A549 (cell line): ENCODE results near the gene ARRDC3. TPM values are rescaled to one million over a fixed set of nuclear protein-coding genes. Genes with fewer than 3 reads are reported as not detected.

Experiments
- ATAC-seq, 2 experiments: fragments of 200-7000 bp in 1 of 2; fragments of >200 bp in 1 of 2; cut with Nextera tagmentation in 1 of 2; cut with Tn5 transposase in 1 of 2; 3 replicates each; pipeline versions ENCODE4 v1.8.0 to v1.9.1; 2018 to 2020; ENCODE audit warnings: mild to moderate bottlenecking in 1 of 2, moderate library complexity in 1 of 2
- CTCF ChIA-PET: fragments of 300-600 bp; sonication (Branson Sonifier 250); formaldehyde crosslinking; extraction: SDS; loops from one replicate; lab custom pipeline; 2021; ENCODE audit warnings: antibody characterized with exemption, inconsistent platforms; lab: Yijun Ruan, JAX
- POLR2A ChIA-PET: fragments of 350-600 bp; formaldehyde crosslinking; extraction: SDS; loops from one replicate; lab custom pipeline; 2021; ENCODE audit warnings: antibody characterized with exemption, inconsistent platforms; lab: Yijun Ruan, JAX
- DNase-seq, 2 experiments: peaks; one replicate each; pipeline versions ENCODE4 v3.0.0 to v3.0.0-alpha.2; 2011 to 2016; ENCODE audit warnings: low read depth in 1 of 2, low spot score in 1 of 2
- FAIRE-seq: peaks from 2 replicates; lab custom pipeline; 2011; peaks lifted over from hg19 to GRCh38; lab: Jason Lieb, UNC
- H3K27ac ChIP-seq, 2 experiments: fragments of >200 bp; sonication (Bioruptor Twin); formaldehyde crosslinking; 3 replicates each; pipeline ENCODE4 v1.5.1; 2016 to 2017
- H3K4me1 ChIP-seq: fragments of >200 bp; sonication (Bioruptor Twin); formaldehyde crosslinking; 3 replicates; pipeline ENCODE4 v1.6.1; 2016
- H3K4me2 ChIP-seq: fragments of >200 bp; sonication (Bioruptor Twin); formaldehyde crosslinking; 3 replicates; pipeline ENCODE4 v1.6.1; 2016
- H3K4me3 ChIP-seq: fragments of >200 bp; sonication (Bioruptor Twin); formaldehyde crosslinking; 3 replicates; pipeline ENCODE4 v1.5.1; 2016
- H3K9me3 ChIP-seq: fragments of >200 bp; sonication (Bioruptor Twin); formaldehyde crosslinking; 3 replicates; pipeline ENCODE4 v1.6.1; 2016
- BCL3 ChIP-seq: fragments of >200 bp; sonication (Bioruptor Twin); formaldehyde crosslinking; IDR thresholded peaks from 3 replicates; pipeline ENCODE4 v1.6.1; 2016
- CBX2 ChIP-seq: fragments of 200-600 bp; sonication (generic); IDR thresholded peaks from 2 replicates; pipeline ENCODE4 v1.6.1; 2016; ENCODE audit warnings: low read depth, mild to moderate bottlenecking, borderline replicate concordance
- EHMT2 ChIP-seq: fragments of 200-600 bp; sonication (generic); IDR thresholded peaks from 2 replicates; pipeline ENCODE4 v1.6.1; 2016; ENCODE audit warnings: antibody characterized with exemption, low read depth, mild to moderate bottlenecking, moderate library complexity
- EP300 ChIP-seq, 2 experiments: fragments of >200 bp; sonication (Bioruptor Twin); formaldehyde crosslinking; IDR thresholded peaks; 2 replicates in 1 of 2; 3 replicates in 1 of 2; pipeline ENCODE4 v1.6.1; 2016 to 2017
- FOSL2 ChIP-seq, 2 experiments: fragments of 450-650 bp in 1 of 2; fragments of >200 bp in 1 of 2; sonication (Bioruptor Twin) in 1 of 2; formaldehyde crosslinking; IDR thresholded peaks; 2 replicates each; pipeline versions ENCODE4 v1.5.0 to v1.6.1; 2016 to 2020; ENCODE audit warnings: mild to moderate bottlenecking in 1 of 2, moderate library complexity in 1 of 2
- FOXS1 ChIP-seq: fragments of 250-450 bp; sonication (Bioruptor Pico); IDR thresholded peaks from 2 replicates; pipeline ENCODE4 v1.5.0; 2020; ENCODE audit warnings: mild to moderate bottlenecking, moderate library complexity
- GATA3 ChIP-seq: IDR thresholded peaks from 2 replicates; pipeline ENCODE4 v1.6.1; 2012; ENCODE audit warnings: borderline replicate concordance
- HMGXB4 ChIP-seq: fragments of 250-450 bp; sonication (Bioruptor Pico); IDR thresholded peaks from 2 replicates; pipeline ENCODE4 v1.5.0; 2021; ENCODE audit warnings: mild to moderate bottlenecking, moderate library complexity, borderline replicate concordance
- HOXA7 ChIP-seq: fragments of 250-450 bp; sonication (Bioruptor Pico); IDR thresholded peaks from 2 replicates; pipeline ENCODE4 v1.5.0; 2020; ENCODE audit warnings: mild to moderate bottlenecking, moderate library complexity
- HOXB5 ChIP-seq: fragments of 250-450 bp; sonication (Bioruptor Pico); IDR thresholded peaks from 2 replicates; pipeline ENCODE4 v1.5.0; 2020; ENCODE audit warnings: mild to moderate bottlenecking, moderate library complexity
- KDM5A ChIP-seq: fragments of 200-600 bp; sonication (generic); IDR thresholded peaks from 2 replicates; pipeline ENCODE4 v1.6.1; 2016; ENCODE audit warnings: antibody characterized with exemption, mild to moderate bottlenecking
- MAFK ChIP-seq: fragments of 450-650 bp; IDR thresholded peaks from 2 replicates; pipeline ENCODE4 v1.6.1; 2014; ENCODE audit not compliant: partially characterized antibody
- POLR2A ChIP-seq: IDR thresholded peaks from 2 replicates; pipeline ENCODE4 v1.6.1; 2012; ENCODE audit warnings: mild to moderate bottlenecking, low read length
- POLR2AphosphoS2 ChIP-seq: conservative IDR thresholded peaks from 2 replicates; pipeline ENCODE4 v1.6.1; 2012; ENCODE audit warnings: low read length, improper control_type of control experiment, inconsistent platforms
- RARB ChIP-seq: fragments of 250-450 bp; sonication (Bioruptor Pico); IDR thresholded peaks from 2 replicates; pipeline ENCODE4 v1.8.0; 2021; ENCODE audit warnings: mild to moderate bottlenecking, moderate library complexity
- RNF2 ChIP-seq: fragments of 200-600 bp; sonication (generic); IDR thresholded peaks from 2 replicates; pipeline ENCODE4 v1.6.1; 2016; ENCODE audit warnings: low read depth, mild to moderate bottlenecking, antibody characterized with exemption, moderate library complexity, borderline replicate concordance
- SMC3 ChIP-seq: fragments of >200 bp; sonication (Bioruptor Twin); formaldehyde crosslinking; IDR thresholded peaks from 3 replicates; pipeline ENCODE4 v1.6.1; 2018; ENCODE audit warnings: inconsistent platforms
- TFCP2L1 ChIP-seq: fragments of 250-450 bp; sonication (Bioruptor Pico); IDR thresholded peaks from 2 replicates; pipeline ENCODE4 v1.5.0; 2021; ENCODE audit warnings: mild to moderate bottlenecking
- TP53 ChIP-seq: fragments of 250-450 bp; sonication (Bioruptor Pico); IDR thresholded peaks from 2 replicates; pipeline ENCODE4 v1.5.0; 2021; ENCODE audit warnings: mild to moderate bottlenecking, moderate library complexity
- ZFP36 ChIP-seq: fragments of 450-650 bp; IDR thresholded peaks from 2 replicates; pipeline ENCODE4 v1.6.1; 2014; ENCODE audit warnings: borderline replicate concordance; ENCODE audit not compliant: partially characterized antibody
- ZSCAN20 ChIP-seq: fragments of 250-450 bp; sonication (Bioruptor Pico); IDR thresholded peaks from 2 replicates; pipeline ENCODE4 v1.8.0; 2022; ENCODE audit warnings: mild to moderate bottlenecking, moderate library complexity
- WGBS: methylation state at CpG from one replicate; pipeline ENCODE4 v1.1.6; 2017; ENCODE audit errors: missing lambda C conversion rate; 5-methylcytosine and 5-hydroxymethylcytosine counted together
- polyA plus RNA-seq, 4 experiments: library from polyadenylated mRNA; depleted of rRNA in 3 of 4; stranded (reverse); fragments of >200 nt; fragmentation: RNase III in 1 of 4; extraction: RNeasy Plus Mini Kit Qiagen cat#74134 plus additional on column Dnase treatment in 1 of 4; gene quantifications; 2 replicates in 3 of 4; 3 replicates in 1 of 4; pipeline ENCODE4 v1.2.3, GENCODE V29; 2011 to 2017

Gene ARRDC3
- polyA plus RNA-seq, 2 of the 4 experiments (the other 2 are of a cell fraction), result 9.9 to 36.3 TPM

- H3K4me1 ChIP-seq, result peaks cover 24% of the 10 kb centered on the region
- TF ChIP-seq HOXA7 (CRISPR knock-in tag) (no peak), TP53 (CRISPR knock-in tag) (no peak), TFCP2L1 (CRISPR knock-in tag) (no peak), MAFK (no peak), EHMT2 (no peak), GATA3 (no peak), HMGXB4 (CRISPR knock-in tag) (no peak), SMC3 (no peak), FOSL2 (IDR thresholded peaks at IDR 0.05) (no peak), FOSL2 (CRISPR knock-in tag; IDR thresholded peaks at IDR 0.05) (no peak), POLR2A (no peak), CBX2 (no peak), ZFP36 (no peak), KDM5A (no peak)
- CTCF ChIA-PET, result interaction anchor here (0.6 to 6.5 kb wide), 27 partner anchors 9 to 635 kb away, joined by 3 to 71 read pairs (median 7); no protein-coding TSS in a partner anchor
- no peaks in the 10 kb centered on the region for H3K9me3 ChIP-seq
- DNase-seq, result no peak
- H3K4me2 ChIP-seq, result peak overlapping the region; percentile 6; the same call in 1 of the 3 replicates
- no peak for ATAC-seq
- FAIRE-seq, result peak; percentile 56
- H3K4me3 ChIP-seq, result no peak overlapping the region
- no peak overlapping the region for H3K27ac ChIP-seq
- POLR2A ChIA-PET, result interaction anchor here (0.6 to 1.7 kb wide), 3 partner anchors 35 to 616 kb away, joined by 3 to 11 read pairs (median 4); partner anchors contain the start of gene ARRDC3
- WGBS, result 89% methylated on average over 1 of the region's 1 CpG
These were observed 36.0 kb upstream of the ARRDC3 start for GRCh38 chr5:91419136-91419535.

- H3K9me3 ChIP-seq, result no peaks in the 10 kb centered on the region
- H3K27ac ChIP-seq, result no peak overlapping the region
- no peak overlapping the region for H3K4me3 ChIP-seq
- CTCF ChIA-PET, result interaction anchor here (0.6 to 6.5 kb wide), 14 partner anchors 11 to 1342 kb away, joined by 3 to 71 read pairs (median 4); no protein-coding TSS in a partner anchor
- DNase-seq (peak in 1 of 2 experiments; percentile 14), FAIRE-seq (no peak), ATAC-seq (peak in 1 of 2 experiments; percentile 35; a peak in 1 of 6 replicates)
- TF ChIP-seq FOXS1 (no peak), GATA3 (peak; percentile 53; the same call in 1 of the 2 replicates)
- H3K4me1 ChIP-seq, result peaks cover 24% of the 10 kb centered on the region
- H3K4me2 ChIP-seq, result peak overlapping the region; percentile 37
- POLR2A ChIA-PET, result interaction anchor here (0.9 to 1.0 kb wide), 2 partner anchors 13 to 35 kb away, joined by 3 read pairs; partner anchors contain the start of gene ARRDC3
These were observed 35.0 kb upstream of the ARRDC3 start for GRCh38 chr5:91418158-91418557.

GRCh38 chr5:91417219-91417618 lies 34.1 kb upstream of the ARRDC3 start:
- no peak for FAIRE-seq
- ATAC-seq, result no peak
- peaks cover 24% of the 10 kb centered on the region for H3K4me1 ChIP-seq
- POLR2A ChIA-PET, result interaction anchor here (0.9 to 1.0 kb wide), 2 partner anchors 12 to 34 kb away, joined by 3 read pairs; partner anchors contain the start of gene ARRDC3
- no peak for DNase-seq
- 66% methylated on average over 3 of the region's 3 CpGs for WGBS
- H3K27ac ChIP-seq, result no peak overlapping the region
- CTCF ChIA-PET, result interaction anchor here (0.6 to 6.5 kb wide), 11 partner anchors 12 to 613 kb away, joined by 3 to 71 read pairs (median 4); no protein-coding TSS in a partner anchor
- H3K4me3 ChIP-seq, result no peak overlapping the region
- H3K4me2 ChIP-seq, result peak overlapping the region; percentile 37; the same call in 1 of the 3 replicates
- no peak for TF ChIP-seq RARB (CRISPR knock-in tag)
- TF ChIP-seq EP300 (IDR thresholded peaks at IDR 0.05), result no peak
- no peak for TF ChIP-seq HOXB5
- TF ChIP-seq BCL3, result no peak
- no peak for TF ChIP-seq HOXA7 (CRISPR knock-in tag)
- no peak for TF ChIP-seq POLR2AphosphoS2
- TF ChIP-seq RNF2, result no peak
- TF ChIP-seq ZSCAN20 (CRISPR knock-in tag), result no peak
- no peaks in the 10 kb centered on the region for H3K9me3 ChIP-seq
